H1 (cell line): ENCODE measurements around the gene ARHGAP26. TPM values are rescaled to one million over a fixed set of nuclear protein-coding genes. Genes with fewer than 3 reads are reported as not detected.

Experiments used
- ATF3 ChIP-seq: IDR thresholded peaks from 2 replicates; pipeline ENCODE4 v1.6.1; 2011; ENCODE audit warnings: low read depth, mild to moderate bottlenecking, low read length; ENCODE audit not compliant: insufficient read depth
- EP300 ChIP-seq, 2 experiments: IDR thresholded peaks; 1 replicate in 1 of 2; 2 replicates in 1 of 2; pipeline ENCODE4 v1.6.1; 2011 to 2012; ENCODE audit warnings: low read depth in 2 of 2, low read length in 2 of 2, mild to moderate bottlenecking in 2 of 2, borderline replicate concordance in 1 of 2, inconsistent platforms in 1 of 2, moderate library complexity in 1 of 2
- FOSL1 ChIP-seq: IDR thresholded peaks from 2 replicates; pipeline ENCODE4 v1.6.1; 2011; ENCODE audit warnings: mild to moderate bottlenecking, low read depth, low read length, moderate library complexity; ENCODE audit not compliant: insufficient read depth
- GTF2F1 ChIP-seq: IDR thresholded peaks from 2 replicates; pipeline ENCODE4 v1.6.1; 2012; ENCODE audit warnings: low read depth, low read length, improper control_type of control experiment, borderline replicate concordance
- JUND ChIP-seq: IDR thresholded peaks from 2 replicates; pipeline ENCODE4 v1.6.1; 2011; ENCODE audit warnings: mild to moderate bottlenecking, improper control_type of control experiment, low read length
- MAX ChIP-seq: IDR thresholded peaks from 2 replicates; pipeline ENCODE4 v1.6.1; 2012; ENCODE audit warnings: inconsistent platforms
- POLR2AphosphoS5 ChIP-seq: IDR thresholded peaks from 2 replicates; pipeline ENCODE4 v1.6.1; 2011; ENCODE audit warnings: low read depth, low read length
- TAF1 ChIP-seq: IDR thresholded peaks from 2 replicates; pipeline ENCODE4 v1.6.1; 2011; ENCODE audit warnings: mild to moderate bottlenecking, low read depth, low read length
- polyA plus RNA-seq, 7 experiments: library from polyadenylated mRNA; depleted of rRNA in 3 of 7; stranded (reverse) in 5 of 7; unstranded in 2 of 7; fragments of >200 nt in 5 of 7; fragments of 200-250 nt in 2 of 7; gene quantifications; 1 replicate in 5 of 7; 2 replicates in 1 of 7; 4 replicates in 1 of 7; pipeline versions ENCODE4 v1.2.1 to v1.2.3, GENCODE V29; 2011 to 2013; ENCODE audit warnings: missing spikeins in 2 of 7, mixed read lengths in 2 of 7
- total RNA-seq: library from RNA; stranded (reverse); fragmentation: NEBNext Ultra II Directional; extraction: Animal tissue kit (Norgen Biotek cat#: 25700); gene quantifications from 2 replicates; pipeline ENCODE4 v1.2.1, GENCODE V29; 2021
- TF ChIP-seq, protein P1 (sequence below), 3 experiments: IDR thresholded peaks; 1 replicate in 2 of 3; 2 replicates in 1 of 3; pipeline versions ENCODE4 v1.5.1 to v1.6.1; 2011; ENCODE audit warnings: low read length in 3 of 3, mild to moderate bottlenecking in 3 of 3, inconsistent platforms in 2 of 3, low read depth in 1 of 3, moderate library complexity in 1 of 3; ENCODE audit not compliant: insufficient read depth in 1 of 3; ENCODE audit errors: control extremely low read depth in 1 of 3

The ARHGAP26 gene
- total and polyA plus RNA-seq, 2 of the 8 experiments (the other 6 are each of a cell fraction or from before 2014, with no cell fraction given), result 7.1 to 24.8 TPM

DNA sequence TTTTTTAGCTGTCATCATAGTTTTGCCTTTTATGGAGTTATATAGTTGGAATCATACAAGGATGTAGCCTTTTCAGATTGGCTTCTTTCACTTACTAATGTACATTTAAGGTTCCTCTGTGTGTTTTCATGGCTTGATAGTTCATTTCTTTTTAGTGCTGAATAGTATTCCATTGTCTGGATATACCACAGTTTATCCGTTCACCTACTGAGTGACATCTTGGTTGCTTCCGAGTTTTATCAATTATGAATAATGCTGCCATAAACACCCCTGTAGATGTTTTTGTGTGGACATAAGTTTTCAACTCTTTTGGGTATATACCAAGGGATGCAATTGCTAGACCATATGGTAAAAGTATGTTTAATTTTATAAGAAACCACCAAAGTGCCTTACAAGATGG lies 497.0 kb downstream of the ARHGAP26 start (continued):
- TF ChIP-seq, protein P1, sequence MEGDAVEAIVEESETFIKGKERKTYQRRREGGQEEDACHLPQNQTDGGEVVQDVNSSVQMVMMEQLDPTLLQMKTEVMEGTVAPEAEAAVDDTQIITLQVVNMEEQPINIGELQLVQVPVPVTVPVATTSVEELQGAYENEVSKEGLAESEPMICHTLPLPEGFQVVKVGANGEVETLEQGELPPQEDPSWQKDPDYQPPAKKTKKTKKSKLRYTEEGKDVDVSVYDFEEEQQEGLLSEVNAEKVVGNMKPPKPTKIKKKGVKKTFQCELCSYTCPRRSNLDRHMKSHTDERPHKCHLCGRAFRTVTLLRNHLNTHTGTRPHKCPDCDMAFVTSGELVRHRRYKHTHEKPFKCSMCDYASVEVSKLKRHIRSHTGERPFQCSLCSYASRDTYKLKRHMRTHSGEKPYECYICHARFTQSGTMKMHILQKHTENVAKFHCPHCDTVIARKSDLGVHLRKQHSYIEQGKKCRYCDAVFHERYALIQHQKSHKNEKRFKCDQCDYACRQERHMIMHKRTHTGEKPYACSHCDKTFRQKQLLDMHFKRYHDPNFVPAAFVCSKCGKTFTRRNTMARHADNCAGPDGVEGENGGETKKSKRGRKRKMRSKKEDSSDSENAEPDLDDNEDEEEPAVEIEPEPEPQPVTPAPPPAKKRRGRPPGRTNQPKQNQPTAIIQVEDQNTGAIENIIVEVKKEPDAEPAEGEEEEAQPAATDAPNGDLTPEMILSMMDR (IDR thresholded peaks at IDR 0.05; ENCODE audit: control extremely low read depth in 1 of 3, insufficient read depth in 1 of 3, low read depth in 1 of 3, low read length in 3 of 3), result no peak
- TF ChIP-seq FOSL1 (no peak), TAF1 (no peak), MAX (no peak), GTF2F1 (no peak), JUND (no peak), ATF3 (no peak), POLR2AphosphoS5 (no peak), EP300 (IDR thresholded peaks at IDR 0.05; ENCODE audit: borderline replicate concordance in 1 of 2, low read depth in 2 of 2, low read length in 2 of 2) (no peak)
